ENCODE measurements around the gene RSPO4. TPM values are rescaled to one million over a fixed set of nuclear protein-coding genes. Genes with fewer than 3 reads are reported as not detected.
A peak's percentile ranks its signal among the peaks of the same experiment; 100 is the strongest.

Gene RSPO4
- total and polyA plus RNA-seq, 2 experiments from 2014 or later: 1.7 TPM; not detected in 1

DNA sequence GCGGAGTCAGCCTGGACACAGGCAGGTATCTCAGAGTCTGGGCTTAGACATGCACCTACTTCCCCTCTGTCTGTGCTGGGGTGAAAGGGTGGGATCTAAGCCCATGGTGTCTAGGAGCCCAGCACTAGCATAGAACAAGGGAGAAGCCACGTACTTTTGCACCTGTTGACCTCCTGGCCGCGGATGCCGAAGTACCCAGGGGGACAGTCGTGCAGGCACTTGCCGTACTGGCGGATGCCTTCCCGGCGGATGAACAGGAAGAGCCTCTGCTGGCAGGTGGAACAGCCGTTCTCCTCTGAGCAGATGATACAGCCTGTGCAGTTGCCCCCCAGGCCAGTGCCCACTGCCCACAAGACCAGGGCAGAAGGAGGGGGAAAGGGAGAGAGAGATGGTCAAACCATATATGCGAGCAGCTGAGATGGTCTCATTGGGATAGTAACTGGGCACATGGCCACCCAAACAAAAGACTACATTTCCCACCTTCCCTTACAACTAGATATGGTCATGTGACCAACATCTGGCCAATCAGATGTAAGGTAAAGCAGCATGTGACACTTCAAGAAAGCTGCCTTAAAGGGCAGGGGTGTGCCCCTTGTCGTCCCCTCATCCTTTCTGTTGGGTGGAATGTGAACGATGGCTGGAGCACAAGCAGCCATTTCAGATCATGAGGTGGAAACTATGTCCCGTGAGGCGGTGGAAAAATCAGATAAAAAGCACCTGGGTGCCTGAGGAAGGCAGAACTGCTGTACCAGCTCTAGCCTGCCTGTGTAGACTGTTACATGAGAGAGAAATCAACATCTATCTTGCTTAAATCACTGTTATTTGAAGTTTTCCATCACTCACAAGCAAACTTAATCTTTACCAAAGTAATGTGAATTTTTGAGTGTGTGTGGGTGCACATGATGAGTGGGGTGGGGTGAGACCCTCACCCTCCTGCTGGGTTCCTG lies 34.0 kb downstream of the RSPO4 start:
- 88 to 90% methylated on average over 16 of the region's 16 CpGs for WGBS, 2 experiments (ENCODE audit: low coverage in 1 of 2, low lambda C conversion rate in 2 of 2, missing lambda C conversion rate in 2 of 2)
- H3K9me2 ChIP-seq (ENCODE audit: insufficient read depth): no peaks in the 10 kb centered on the region
- no peak overlapping the region for H3K27ac ChIP-seq
- H3F3A ChIP-seq (ENCODE audit: insufficient read depth): no peaks in the 10 kb centered on the region
- DNase-seq: peak; percentile 31
- H3K36me3 ChIP-seq (ENCODE audit: low read depth): no peaks in the 10 kb centered on the region
- in situ Hi-C loops (cut with MboI): no loop called here
- no peak for TF ChIP-seq EZH2phosphoT487 (IDR thresholded peaks at IDR 0.05; ENCODE audit: insufficient read depth, low read depth)
- no peak for TF ChIP-seq EZH2 (IDR thresholded peaks at IDR 0.05; ENCODE audit: insufficient read depth, poor library complexity, severe bottlenecking)
- H4K20me1 ChIP-seq (ENCODE audit: insufficient read depth): no peaks in the 10 kb centered on the region
- H2AFZ ChIP-seq: no peak overlapping the region
- no peak overlapping the region for H3K9ac ChIP-seq
- H3K4me3 ChIP-seq: no peak overlapping the region
- no peaks in the 10 kb centered on the region for H3K4me1 ChIP-seq (ENCODE audit: insufficient read depth)
- H3K79me2 ChIP-seq (ENCODE audit: insufficient read depth): no peaks in the 10 kb centered on the region
- 0 out of 2 replicates have a peak, but pooled peaks cover 6% of the 10 kb centered on the region for H3K27me3 ChIP-seq (replicated peaks; ENCODE audit: insufficient read depth)
- H3K9me3 ChIP-seq (ENCODE audit: low read depth): no peaks in the 10 kb centered on the region
- no peak overlapping the region for H3K4me2 ChIP-seq (ENCODE audit: unreplicated experiment)

DNA sequence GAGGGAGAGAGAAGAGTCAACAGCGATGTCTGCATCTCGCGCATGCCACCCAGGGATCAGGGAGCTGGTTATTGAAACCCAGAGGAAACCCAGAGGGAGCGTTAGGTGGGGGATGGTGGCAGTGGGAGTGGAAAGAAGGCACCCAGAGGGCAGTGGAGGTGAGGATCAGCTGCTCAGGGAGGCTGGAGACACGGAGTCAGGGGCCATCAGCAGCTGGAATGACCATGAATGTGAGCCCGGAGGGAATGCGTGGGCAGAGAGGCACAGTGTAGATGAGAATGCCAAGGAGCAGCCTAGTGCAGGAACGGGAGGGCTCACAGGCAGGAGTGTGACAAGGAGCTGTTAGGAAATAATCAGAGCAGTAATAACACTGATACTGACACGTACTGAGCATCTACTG lies 36.2 kb downstream of the RSPO4 start:
- no peaks in the 10 kb centered on the region for H3K4me1 ChIP-seq (ENCODE audit: insufficient read depth)
- TF ChIP-seq EZH2phosphoT487 (IDR thresholded peaks at IDR 0.05; ENCODE audit: insufficient read depth, low read depth) (no peak), EZH2 (IDR thresholded peaks at IDR 0.05; ENCODE audit: insufficient read depth, poor library complexity, severe bottlenecking) (no peak)
- no peak overlapping the region for H2AFZ ChIP-seq
- H3K4me3 ChIP-seq: no peak overlapping the region
- H3K27me3 ChIP-seq (replicated peaks; ENCODE audit: insufficient read depth): 0 out of 2 replicates have a peak, but pooled peaks cover 6% of the 10 kb centered on the region
- no peak overlapping the region for H3K4me2 ChIP-seq (ENCODE audit: unreplicated experiment)
- no peaks in the 10 kb centered on the region for H3K36me3 ChIP-seq (ENCODE audit: low read depth)
- no peak overlapping the region for H3K27ac ChIP-seq
- no peak overlapping the region for H3K9ac ChIP-seq
- in situ Hi-C loops (cut with MboI): no loop called here
- no peak for DNase-seq
- H4K20me1 ChIP-seq (ENCODE audit: insufficient read depth): no peaks in the 10 kb centered on the region
- no peaks in the 10 kb centered on the region for H3K79me2 ChIP-seq (ENCODE audit: insufficient read depth)
- H3K9me2 ChIP-seq (ENCODE audit: insufficient read depth): no peaks in the 10 kb centered on the region
- H3K9me3 ChIP-seq (ENCODE audit: low read depth): no peaks in the 10 kb centered on the region
- no peaks in the 10 kb centered on the region for H3F3A ChIP-seq (ENCODE audit: insufficient read depth)
- 78 to 79% methylated on average over 8 to 9 of the region's 9 CpGs for WGBS, 2 experiments (ENCODE audit: low coverage in 1 of 2, low lambda C conversion rate in 2 of 2, missing lambda C conversion rate in 2 of 2)

DNA sequence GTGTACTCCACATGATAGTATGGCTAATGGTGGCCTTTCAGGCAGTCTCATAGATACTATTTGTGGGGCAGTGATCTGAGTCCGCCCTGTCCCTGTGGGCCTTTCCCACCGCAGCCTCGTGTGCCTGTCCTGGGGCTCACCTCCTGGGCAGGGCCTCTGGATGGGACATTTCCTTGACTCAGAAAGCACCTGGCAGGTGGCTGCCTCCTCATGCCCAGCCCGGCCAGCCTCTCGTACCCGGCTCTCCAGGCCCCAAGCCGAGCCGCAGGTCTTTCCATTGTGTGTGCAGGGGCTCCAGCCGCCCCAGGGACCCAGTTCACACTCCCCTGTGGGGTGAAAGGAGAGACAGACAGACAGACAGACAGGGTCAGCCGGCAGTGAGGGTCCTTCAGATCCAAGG lies 38.3 kb downstream of the RSPO4 start:
- Histone ChIP-seq H3K4me1 (ENCODE audit: insufficient read depth) (no peaks in the 10 kb centered on the region), H3K36me3 (ENCODE audit: low read depth) (no peaks in the 10 kb centered on the region), H3K4me3 (no peak overlapping the region), H3K4me2 (ENCODE audit: unreplicated experiment) (no peak overlapping the region), H3K9me2 (ENCODE audit: insufficient read depth) (no peaks in the 10 kb centered on the region), H4K20me1 (ENCODE audit: insufficient read depth) (no peaks in the 10 kb centered on the region), H3K9me3 (ENCODE audit: low read depth) (no peaks in the 10 kb centered on the region), H3K9ac (no peak overlapping the region), H3K79me2 (ENCODE audit: insufficient read depth) (no peaks in the 10 kb centered on the region), H3F3A (ENCODE audit: insufficient read depth) (no peaks in the 10 kb centered on the region), H3K27ac (no peak overlapping the region), H2AFZ (no peak overlapping the region), H3K27me3 (replicated peaks; ENCODE audit: insufficient read depth) (no peaks in the 10 kb centered on the region)
- DNase-seq: no peak
- in situ Hi-C loops (cut with MboI): no loop called here
- WGBS, 2 experiments (ENCODE audit: low coverage in 1 of 2, low lambda C conversion rate in 2 of 2, missing lambda C conversion rate in 2 of 2): 84 to 90% methylated on average over 10 of the region's 10 CpGs
- TF ChIP-seq EZH2 (IDR thresholded peaks at IDR 0.05; ENCODE audit: insufficient read depth, poor library complexity, severe bottlenecking) (no peak), EZH2phosphoT487 (IDR thresholded peaks at IDR 0.05; ENCODE audit: insufficient read depth, low read depth) (no peak)

DNA sequence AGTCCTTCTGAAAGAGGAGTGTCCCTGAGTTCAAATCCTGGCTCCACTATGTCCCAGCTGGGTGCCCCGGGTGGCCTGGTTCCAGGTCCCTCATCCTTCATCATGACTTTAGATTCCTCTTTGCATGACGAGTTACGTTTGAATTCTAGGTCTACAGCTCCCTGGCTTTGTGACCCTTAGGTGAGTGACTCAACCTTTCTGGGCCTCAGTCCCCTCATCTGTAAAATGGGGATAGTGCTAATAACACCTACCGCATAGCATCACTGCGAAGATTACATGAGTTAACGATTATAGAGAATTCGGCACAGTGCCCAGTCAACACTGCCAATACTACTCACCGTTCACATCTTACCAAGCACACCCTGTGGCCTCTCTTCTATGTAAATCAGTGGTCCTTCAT lies 39.4 kb downstream of the RSPO4 start:
- no peaks in the 10 kb centered on the region for H3K4me1 ChIP-seq (ENCODE audit: insufficient read depth)
- DNase-seq: no peak
- no peaks in the 10 kb centered on the region for H4K20me1 ChIP-seq (ENCODE audit: insufficient read depth)
- H3K9me3 ChIP-seq (ENCODE audit: low read depth): no peaks in the 10 kb centered on the region
- in situ Hi-C loops (cut with MboI): no loop called here
- H3K79me2 ChIP-seq (ENCODE audit: insufficient read depth): no peaks in the 10 kb centered on the region
- no peak overlapping the region for H2AFZ ChIP-seq
- H3K4me3 ChIP-seq: no peak overlapping the region
- no peaks in the 10 kb centered on the region for H3F3A ChIP-seq (ENCODE audit: insufficient read depth)
- no peaks in the 10 kb centered on the region for H3K9me2 ChIP-seq (ENCODE audit: insufficient read depth)
- H3K4me2 ChIP-seq (ENCODE audit: unreplicated experiment): no peak overlapping the region
- 84% methylated on average over 8 of the region's 8 CpGs for WGBS, 2 experiments (ENCODE audit: low coverage in 1 of 2, low lambda C conversion rate in 2 of 2, missing lambda C conversion rate in 2 of 2)
- no peak overlapping the region for H3K9ac ChIP-seq
- H3K36me3 ChIP-seq (ENCODE audit: low read depth): no peaks in the 10 kb centered on the region
- no peak for TF ChIP-seq EZH2phosphoT487 (IDR thresholded peaks at IDR 0.05; ENCODE audit: insufficient read depth, low read depth)
- 0 out of 2 replicates have a peak, but pooled peaks cover 3% of the 10 kb centered on the region for H3K27me3 ChIP-seq (replicated peaks; ENCODE audit: insufficient read depth)
- no peak overlapping the region for H3K27ac ChIP-seq

Measured in GM23248 (cell line).